GM21423 (cell line): Measurements from ENCODE around the gene MYCT1.

Source experiments
- ATAC-seq: cut with Tn5 transposase; IDR thresholded peaks from one replicate; pipeline ENCODE4 v1.9.1; 2021; ENCODE audit warnings: mild to moderate bottlenecking, moderate library complexity; ENCODE audit not compliant: unreplicated experiment

Gene MYCT1

GRCh38 chr6:152720974-152721373, 23.3 kb downstream of the MYCT1 start:
- ATAC-seq = no peak

GRCh38 chr6:152721956-152722355, 24.3 kb downstream of the MYCT1 start:
- ATAC-seq = no peak

- ATAC-seq = no peak
Observed at GRCh38 chr6:152723398-152723797, 25.7 kb downstream of the MYCT1 start.

GRCh38 chr6:152726313-152726712, 28.6 kb downstream of the MYCT1 start:
- no peak for ATAC-seq

- ATAC-seq = no peak
Observed at GRCh38 chr6:152727507-152727906, 29.8 kb downstream of the MYCT1 start.

GRCh38 chr6:152734630-152735029, 36.9 kb downstream of the MYCT1 start:
- ATAC-seq = no peak

GRCh38 chr6:152736687-152737273, 39.1 kb downstream of the MYCT1 start:
- ATAC-seq = no peak

GRCh38 chr6:152745509-152746171, 47.9 kb downstream of the MYCT1 start:
- ATAC-seq = no peak

GRCh38 chr6:152746172-152746553, 48.5 kb downstream of the MYCT1 start:
- ATAC-seq = no peak

- ATAC-seq = no peak
Observed at GRCh38 chr6:152748843-152749242, 51.1 kb downstream of the MYCT1 start.

- ATAC-seq = no peak
Observed at GRCh38 chr6:152749336-152749735, 51.6 kb downstream of the MYCT1 start.

GRCh38 chr6:152750694-152751093, 53.0 kb downstream of the MYCT1 start, which contains the start of gene VIP:
VIP (plus strand) TSS chr6:152750797; CDS start chr6:152752178, 1,381 bp downstream.
- ATAC-seq = no peak

GRCh38 chr6:152765331-152765730, 67.6 kb downstream of the MYCT1 start:
- ATAC-seq = no peak

GRCh38 chr6:152769159-152769558, 71.5 kb downstream of the MYCT1 start:
- no peak for ATAC-seq

GRCh38 chr6:152769993-152770392, 72.3 kb downstream of the MYCT1 start:
- no peak for ATAC-seq

- no peak for ATAC-seq
Observed at GRCh38 chr6:152771061-152771687, 73.5 kb downstream of the MYCT1 start.
